Smooth muscle cell of the brain vasculature (primary cell): ENCODE measurements around the gene MAN1B1.

Experiments used
- DNase-seq: peaks from one replicate; pipeline ENCODE4 v3.0.0-alpha.2; 2012; ENCODE audit warnings: low read depth, low spot score

MAN1B1 gene

GRCh38 chr9:137086531-137087408, at the start of gene MAN1B1:
Gene MAN1B1 (plus strand): TSS chr9:137086985. CDS start chr9:137087000, 15 bp downstream.
- peak; percentile 94 for DNase-seq

- DNase-seq = no peak
Measured at GRCh38 chr9:137037035-137037434, 49.8 kb upstream of the MAN1B1 start.

GRCh38 chr9:137037483-137037882, 49.3 kb upstream of the MAN1B1 start:
- DNase-seq = no peak

- no peak for DNase-seq
Measured at GRCh38 chr9:137038916-137039315, 47.9 kb upstream of the MAN1B1 start.

- no peak for DNase-seq
Measured at GRCh38 chr9:137039611-137040366, 47.0 kb upstream of the MAN1B1 start.

GRCh38 chr9:137040568-137040967, 46.2 kb upstream of the MAN1B1 start:
- no peak for DNase-seq

GRCh38 chr9:137041124-137041523, 45.7 kb upstream of the MAN1B1 start:
- DNase-seq = no peak

- DNase-seq = no peak
Measured at GRCh38 chr9:137042751-137043727, 43.7 kb upstream of the MAN1B1 start.

GRCh38 chr9:137044037-137044436, 42.7 kb upstream of the MAN1B1 start:
- no peak for DNase-seq

- DNase-seq = no peak
Measured at GRCh38 chr9:137044502-137045177, 42.1 kb upstream of the MAN1B1 start.

GRCh38 chr9:137045294-137046087, 41.3 kb upstream of the MAN1B1 start:
- DNase-seq = no peak

GRCh38 chr9:137046088-137046787, 40.5 kb upstream of the MAN1B1 start, which contains the start of gene NPDC1:
Gene NPDC1 (minus strand): TSS chr9:137046177. CDS start chr9:137045989, 188 bp downstream.
- no peak for DNase-seq

- no peak for DNase-seq
Measured at GRCh38 chr9:137048655-137049543, 37.9 kb upstream of the MAN1B1 start.

- no peak for DNase-seq
Measured at GRCh38 chr9:137049544-137050449, 37.0 kb upstream of the MAN1B1 start.

- DNase-seq = no peak
Measured at GRCh38 chr9:137050570-137050969, 36.2 kb upstream of the MAN1B1 start.

GRCh38 chr9:137051145-137051724, 35.5 kb upstream of the MAN1B1 start:
- DNase-seq = no peak

GRCh38 chr9:137052293-137052692, 34.5 kb upstream of the MAN1B1 start:
- DNase-seq = no peak
